KOPT-K1 (cell line): ENCODE data around the gene KRTAP4-6.
"Not testable (repeated sequence)": the region's sequence is repeated elsewhere in the genome, so short reads cannot be mapped to it uniquely, and the experiment has no call there.

Experiments used
- H3K27ac ChIP-seq: fragments of 200-600 bp; sonication (generic); 2 replicates; pipeline ENCODE4 v1.5.1; 2016; ENCODE audit warnings: antibody characterized with exemption, mild to moderate bottlenecking, low read depth, low read length; ENCODE audit not compliant: poor library complexity, severe bottlenecking
- H3K36me3 ChIP-seq: fragments of 200-600 bp; sonication (generic); 2 replicates; pipeline ENCODE4 v1.5.1; 2017; ENCODE audit warnings: antibody characterized with exemption, mild to moderate bottlenecking, low read length, moderate library complexity; ENCODE audit not compliant: insufficient read depth
- H3K9me3 ChIP-seq: fragments of 200-600 bp; sonication (generic); 2 replicates; pipeline ENCODE4 v1.5.1; 2017; ENCODE audit warnings: antibody characterized with exemption, low read length, mild to moderate bottlenecking; ENCODE audit not compliant: insufficient read depth, poor library complexity, severe bottlenecking

The KRTAP4-6 gene

GRCh38 chr17:41160190-41160589 is 19.8 kb upstream of the KRTAP4-6 start:
- not testable (repeated sequence) for H3K27ac ChIP-seq, H3K36me3 ChIP-seq, H3K9me3 ChIP-seq

GRCh38 chr17:41153856-41154255 is 13.5 kb upstream of the KRTAP4-6 start:
- Histone ChIP-seq H3K27ac (no peak overlapping the region), H3K36me3 (no peaks in the 10 kb centered on the region), H3K9me3 (no peaks in the 10 kb centered on the region)

- Histone ChIP-seq H3K36me3 (no peaks in the 10 kb centered on the region), H3K9me3 (no peaks in the 10 kb centered on the region), H3K27ac (no peak overlapping the region)
These were observed 11.2 kb upstream of the KRTAP4-6 start for GRCh38 chr17:41151525-41151924.

- H3K9me3 ChIP-seq = no peaks in the 10 kb centered on the region
- no peaks in the 10 kb centered on the region for H3K36me3 ChIP-seq
- H3K27ac ChIP-seq = no peak overlapping the region
These were observed 9.7 kb upstream of the KRTAP4-6 start for GRCh38 chr17:41150026-41150425.

GRCh38 chr17:41149652-41149985 is 9.3 kb upstream of the KRTAP4-6 start, which contains the start of gene KRTAP4-5:
Gene KRTAP4-5, minus strand, starts transcription at chr17:41149825. Its CDS starts 58 bp downstream, at chr17:41149767.
- Histone ChIP-seq H3K27ac (no peak within 1 kb of the TSS), H3K9me3 (no peaks in the 10 kb centered on the region), H3K36me3 (no peaks in the 10 kb centered on the region)

GRCh38 chr17:41148971-41149651 is 8.8 kb upstream of the KRTAP4-6 start:
- not testable (repeated sequence) for H3K36me3 ChIP-seq, H3K9me3 ChIP-seq, H3K27ac ChIP-seq

GRCh38 chr17:41147531-41148204 is 7.3 kb upstream of the KRTAP4-6 start:
- Histone ChIP-seq H3K9me3 (peaks cover 14% of the 10 kb centered on the region), H3K36me3 (no peaks in the 10 kb centered on the region), H3K27ac (no peak overlapping the region)

- H3K9me3 ChIP-seq = peaks cover 27% of the 10 kb centered on the region
- H3K36me3 ChIP-seq = no peaks in the 10 kb centered on the region
- no peak overlapping the region for H3K27ac ChIP-seq
These were observed 4.9 kb upstream of the KRTAP4-6 start for GRCh38 chr17:41145261-41145660.

- H3K36me3 ChIP-seq = no peaks in the 10 kb centered on the region
- no peak overlapping the region for H3K27ac ChIP-seq
- H3K9me3 ChIP-seq = peaks cover 31% of the 10 kb centered on the region
These were observed 4.5 kb upstream of the KRTAP4-6 start for GRCh38 chr17:41144846-41145245.

GRCh38 chr17:41141361-41141760 is 1.0 kb upstream of the KRTAP4-6 start:
- peaks cover 34% of the 10 kb centered on the region for H3K9me3 ChIP-seq
- H3K36me3 ChIP-seq = no peaks in the 10 kb centered on the region
- H3K27ac ChIP-seq = no peak overlapping the region

GRCh38 chr17:41139865-41140264 is 479 bp downstream of the KRTAP4-6 start:
- not testable (repeated sequence) for H3K36me3 ChIP-seq, H3K27ac ChIP-seq
- peaks cover 34% of the 10 kb centered on the region for H3K9me3 ChIP-seq

- no peaks in the 10 kb centered on the region for H3K36me3 ChIP-seq
- H3K9me3 ChIP-seq = no peaks in the 10 kb centered on the region
- no peak overlapping the region for H3K27ac ChIP-seq
These were observed 6.2 kb downstream of the KRTAP4-6 start for GRCh38 chr17:41133880-41134735.

GRCh38 chr17:41131979-41132378 is 8.4 kb downstream of the KRTAP4-6 start:
- Histone ChIP-seq H3K27ac (no peak overlapping the region), H3K36me3 (no peaks in the 10 kb centered on the region), H3K9me3 (no peaks in the 10 kb centered on the region)

- Histone ChIP-seq H3K27ac (no peak overlapping the region), H3K9me3 (no peaks in the 10 kb centered on the region), H3K36me3 (no peaks in the 10 kb centered on the region)
These were observed 13.0 kb downstream of the KRTAP4-6 start for GRCh38 chr17:41127371-41127770.

- Histone ChIP-seq H3K27ac (no peak overlapping the region), H3K36me3 (no peaks in the 10 kb centered on the region), H3K9me3 (no peaks in the 10 kb centered on the region)
These were observed 13.9 kb downstream of the KRTAP4-6 start for GRCh38 chr17:41126412-41126811.
